A549 (cell line): ENCODE results near the gene EPB41L2. TPM values are rescaled to one million over a fixed set of nuclear protein-coding genes. Genes with fewer than 3 reads are reported as not detected.

Source experiments
- ATAC-seq, 2 experiments: fragments of 200-7000 bp in 1 of 2; fragments of >200 bp in 1 of 2; cut with Nextera tagmentation in 1 of 2; cut with Tn5 transposase in 1 of 2; 3 replicates each; pipeline versions ENCODE4 v1.8.0 to v1.9.1; 2018 to 2020; ENCODE audit warnings: mild to moderate bottlenecking in 1 of 2, moderate library complexity in 1 of 2
- CTCF ChIA-PET: fragments of 300-600 bp; sonication (Branson Sonifier 250); formaldehyde crosslinking; extraction: SDS; loops from one replicate; lab custom pipeline; 2021; ENCODE audit warnings: antibody characterized with exemption, inconsistent platforms; lab: Yijun Ruan, JAX
- POLR2A ChIA-PET: fragments of 350-600 bp; formaldehyde crosslinking; extraction: SDS; loops from one replicate; lab custom pipeline; 2021; ENCODE audit warnings: antibody characterized with exemption, inconsistent platforms; lab: Yijun Ruan, JAX
- DNase-seq, 2 experiments: peaks; one replicate each; pipeline versions ENCODE4 v3.0.0 to v3.0.0-alpha.2; 2011 to 2016; ENCODE audit warnings: low read depth in 1 of 2, low spot score in 1 of 2
- FAIRE-seq: peaks from 2 replicates; lab custom pipeline; 2011; peaks lifted over from hg19 to GRCh38; lab: Jason Lieb, UNC
- H3K27ac ChIP-seq, 2 experiments: fragments of >200 bp; sonication (Bioruptor Twin); formaldehyde crosslinking; 3 replicates each; pipeline ENCODE4 v1.5.1; 2016 to 2017
- H3K4me1 ChIP-seq: fragments of >200 bp; sonication (Bioruptor Twin); formaldehyde crosslinking; 3 replicates; pipeline ENCODE4 v1.6.1; 2016
- H3K4me2 ChIP-seq: fragments of >200 bp; sonication (Bioruptor Twin); formaldehyde crosslinking; 3 replicates; pipeline ENCODE4 v1.6.1; 2016
- H3K4me3 ChIP-seq: fragments of >200 bp; sonication (Bioruptor Twin); formaldehyde crosslinking; 3 replicates; pipeline ENCODE4 v1.5.1; 2016
- H3K9me3 ChIP-seq: fragments of >200 bp; sonication (Bioruptor Twin); formaldehyde crosslinking; 3 replicates; pipeline ENCODE4 v1.6.1; 2016
- BHLHE40 ChIP-seq: IDR thresholded peaks from 2 replicates; pipeline ENCODE4 v1.6.1; 2012; ENCODE audit warnings: low read depth, low read length, inconsistent platforms
- CBX2 ChIP-seq: fragments of 200-600 bp; sonication (generic); IDR thresholded peaks from 2 replicates; pipeline ENCODE4 v1.6.1; 2016; ENCODE audit warnings: low read depth, mild to moderate bottlenecking, borderline replicate concordance
- CEBPB ChIP-seq, 2 experiments: fragments of >200 bp in 1 of 2; sonication (Bioruptor Twin) in 1 of 2; formaldehyde crosslinking in 1 of 2; IDR thresholded peaks; 2 replicates each; pipeline ENCODE4 v1.6.1; 2012 to 2016
- CTCF ChIP-seq: fragments of >200 bp; sonication (Bioruptor Twin); formaldehyde crosslinking; IDR thresholded peaks from 3 replicates; pipeline ENCODE4 v1.5.1; 2016
- ESRRA ChIP-seq: fragments of 150-350 bp; IDR thresholded peaks from 2 replicates; pipeline ENCODE4 v1.6.1; 2014; ENCODE audit warnings: mild to moderate bottlenecking, low read length, borderline replicate concordance
- FOSB ChIP-seq: fragments of 250-450 bp; sonication (Bioruptor Pico); IDR thresholded peaks from 2 replicates; pipeline ENCODE4 v1.5.0; 2020; ENCODE audit warnings: mild to moderate bottlenecking, moderate library complexity
- GATA3 ChIP-seq: IDR thresholded peaks from 2 replicates; pipeline ENCODE4 v1.6.1; 2012; ENCODE audit warnings: borderline replicate concordance
- HOXA7 ChIP-seq: fragments of 250-450 bp; sonication (Bioruptor Pico); IDR thresholded peaks from 2 replicates; pipeline ENCODE4 v1.5.0; 2020; ENCODE audit warnings: mild to moderate bottlenecking, moderate library complexity
- JUN ChIP-seq, 2 experiments: fragments of >200 bp; sonication (Bioruptor Twin); formaldehyde crosslinking; IDR thresholded peaks; 2 replicates in 1 of 2; 3 replicates in 1 of 2; pipeline ENCODE4 v1.6.1; 2016 to 2017
- KDM5A ChIP-seq: fragments of 200-600 bp; sonication (generic); IDR thresholded peaks from 2 replicates; pipeline ENCODE4 v1.6.1; 2016; ENCODE audit warnings: antibody characterized with exemption, mild to moderate bottlenecking
- MAZ ChIP-seq: fragments of 150-350 bp; IDR thresholded peaks from 2 replicates; pipeline ENCODE4 v1.6.1; 2014; ENCODE audit warnings: antibody characterized with exemption, low read depth, low read length, borderline replicate concordance
- PHF8 ChIP-seq: fragments of 200-600 bp; sonication (generic); IDR thresholded peaks from 2 replicates; pipeline ENCODE4 v1.6.1; 2016; ENCODE audit warnings: low read depth, mild to moderate bottlenecking, antibody characterized with exemption, moderate library complexity, borderline replicate concordance
- RNF2 ChIP-seq: fragments of 200-600 bp; sonication (generic); IDR thresholded peaks from 2 replicates; pipeline ENCODE4 v1.6.1; 2016; ENCODE audit warnings: low read depth, mild to moderate bottlenecking, antibody characterized with exemption, moderate library complexity, borderline replicate concordance
- SMC3 ChIP-seq: fragments of >200 bp; sonication (Bioruptor Twin); formaldehyde crosslinking; IDR thresholded peaks from 3 replicates; pipeline ENCODE4 v1.6.1; 2018; ENCODE audit warnings: inconsistent platforms
- SREBF2 ChIP-seq: fragments of 450-650 bp; IDR thresholded peaks from 2 replicates; pipeline ENCODE4 v1.6.1; 2014; ENCODE audit warnings: mild to moderate bottlenecking, moderate library complexity
- TFCP2L1 ChIP-seq: fragments of 250-450 bp; sonication (Bioruptor Pico); IDR thresholded peaks from 2 replicates; pipeline ENCODE4 v1.5.0; 2021; ENCODE audit warnings: mild to moderate bottlenecking
- WGBS: methylation state at CpG from one replicate; pipeline ENCODE4 v1.1.6; 2017; ENCODE audit errors: missing lambda C conversion rate; 5-methylcytosine and 5-hydroxymethylcytosine counted together
- polyA plus RNA-seq, 4 experiments: library from polyadenylated mRNA; depleted of rRNA in 3 of 4; stranded (reverse); fragments of >200 nt; fragmentation: RNase III in 1 of 4; extraction: RNeasy Plus Mini Kit Qiagen cat#74134 plus additional on column Dnase treatment in 1 of 4; gene quantifications; 2 replicates in 3 of 4; 3 replicates in 1 of 4; pipeline ENCODE4 v1.2.3, GENCODE V29; 2011 to 2017
- TF ChIP-seq, protein P1 (sequence below): fragments of 450-650 bp; IDR thresholded peaks from 2 replicates; pipeline ENCODE4 v1.6.1; 2014; ENCODE audit warnings: antibody characterized with exemption
- TF ChIP-seq, protein P2 (sequence below): fragments of 150-350 bp; IDR thresholded peaks from 2 replicates; pipeline ENCODE4 v1.6.1; 2014; ENCODE audit warnings: low read depth, mild to moderate bottlenecking, low read length
- TF ChIP-seq, protein P3 (sequence below): fragments of >200 bp; sonication (Bioruptor Twin); formaldehyde crosslinking; IDR thresholded peaks from 3 replicates; pipeline ENCODE4 v1.6.1; 2016

EPB41L2 gene
- polyA plus RNA-seq, 2 of the 4 experiments (the other 2 are of a cell fraction), result 42.9 to 50.3 TPM

GRCh38 chr6:130852844-130853554 lies 210.0 kb downstream of the EPB41L2 start:
- FAIRE-seq (no peak), DNase-seq (no peak), ATAC-seq (no peak)
- Histone ChIP-seq H3K4me3 (no peak overlapping the region), H3K4me2 (0 out of 3 replicates have a peak overlapping the region, but pooled peaks have one; percentile 14), H3K4me1 (peaks cover 8% of the 10 kb centered on the region), H3K27ac (no peak overlapping the region), H3K9me3 (no peaks in the 10 kb centered on the region)
- 69% methylated on average over 7 of the region's 7 CpGs for WGBS
- ChIA-PET POLR2A (no interaction called here), CTCF (no interaction called here)
- TF ChIP-seq, protein P1, sequence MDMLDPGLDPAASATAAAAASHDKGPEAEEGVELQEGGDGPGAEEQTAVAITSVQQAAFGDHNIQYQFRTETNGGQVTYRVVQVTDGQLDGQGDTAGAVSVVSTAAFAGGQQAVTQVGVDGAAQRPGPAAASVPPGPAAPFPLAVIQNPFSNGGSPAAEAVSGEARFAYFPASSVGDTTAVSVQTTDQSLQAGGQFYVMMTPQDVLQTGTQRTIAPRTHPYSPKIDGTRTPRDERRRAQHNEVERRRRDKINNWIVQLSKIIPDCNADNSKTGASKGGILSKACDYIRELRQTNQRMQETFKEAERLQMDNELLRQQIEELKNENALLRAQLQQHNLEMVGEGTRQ, result no peak
- TF ChIP-seq CEBPB (IDR thresholded peaks at IDR 0.05), result no peak
- no peak for TF ChIP-seq FOSB
- no peak for TF ChIP-seq SMC3
- no peak for TF ChIP-seq BHLHE40
- TF ChIP-seq, protein P2, sequence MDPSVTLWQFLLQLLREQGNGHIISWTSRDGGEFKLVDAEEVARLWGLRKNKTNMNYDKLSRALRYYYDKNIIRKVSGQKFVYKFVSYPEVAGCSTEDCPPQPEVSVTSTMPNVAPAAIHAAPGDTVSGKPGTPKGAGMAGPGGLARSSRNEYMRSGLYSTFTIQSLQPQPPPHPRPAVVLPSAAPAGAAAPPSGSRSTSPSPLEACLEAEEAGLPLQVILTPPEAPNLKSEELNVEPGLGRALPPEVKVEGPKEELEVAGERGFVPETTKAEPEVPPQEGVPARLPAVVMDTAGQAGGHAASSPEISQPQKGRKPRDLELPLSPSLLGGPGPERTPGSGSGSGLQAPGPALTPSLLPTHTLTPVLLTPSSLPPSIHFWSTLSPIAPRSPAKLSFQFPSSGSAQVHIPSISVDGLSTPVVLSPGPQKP, result no peak
- no peak for TF ChIP-seq CBX2
- TF ChIP-seq ESRRA, result no peak
- no peak for TF ChIP-seq CTCF
- TF ChIP-seq RNF2, result no peak
- no peak for TF ChIP-seq GATA3
- no peak for TF ChIP-seq KDM5A
- TF ChIP-seq, protein P3, sequence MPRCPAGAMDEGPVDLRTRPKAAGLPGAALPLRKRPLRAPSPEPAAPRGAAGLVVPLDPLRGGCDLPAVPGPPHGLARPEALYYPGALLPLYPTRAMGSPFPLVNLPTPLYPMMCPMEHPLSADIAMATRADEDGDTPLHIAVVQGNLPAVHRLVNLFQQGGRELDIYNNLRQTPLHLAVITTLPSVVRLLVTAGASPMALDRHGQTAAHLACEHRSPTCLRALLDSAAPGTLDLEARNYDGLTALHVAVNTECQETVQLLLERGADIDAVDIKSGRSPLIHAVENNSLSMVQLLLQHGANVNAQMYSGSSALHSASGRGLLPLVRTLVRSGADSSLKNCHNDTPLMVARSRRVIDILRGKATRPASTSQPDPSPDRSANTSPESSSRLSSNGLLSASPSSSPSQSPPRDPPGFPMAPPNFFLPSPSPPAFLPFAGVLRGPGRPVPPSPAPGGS, result no peak
- no peak for TF ChIP-seq SREBF2
- TF ChIP-seq TFCP2L1 (CRISPR knock-in tag), result no peak
- no peak for TF ChIP-seq JUN (IDR thresholded peaks at IDR 0.05)

DNA sequence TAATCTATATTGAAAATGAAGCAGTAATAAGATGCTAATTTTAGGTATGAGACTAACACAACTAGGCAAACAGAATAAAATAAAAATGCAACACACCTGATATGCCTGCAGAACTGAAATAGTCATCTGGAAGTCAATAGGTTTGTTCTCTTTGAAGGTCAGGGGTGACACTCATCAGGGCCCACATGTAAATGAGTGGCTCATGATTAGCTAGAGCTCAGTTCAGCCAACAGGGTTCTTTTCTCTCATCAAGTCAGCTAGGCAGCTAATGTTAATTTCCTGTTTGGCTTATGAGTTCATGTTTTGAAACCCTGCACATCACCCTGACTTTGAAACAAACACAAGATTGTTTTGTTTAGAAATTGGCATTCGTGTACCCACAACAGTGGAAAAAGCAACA lies 212.0 kb downstream of the EPB41L2 start:
- ChIA-PET CTCF (no interaction called here), POLR2A (no interaction called here)
- ATAC-seq (no peak), FAIRE-seq (no peak), DNase-seq (no peak)
- Histone ChIP-seq H3K9me3 (no peaks in the 10 kb centered on the region), H3K4me2 (no peak overlapping the region), H3K27ac (no peak overlapping the region), H3K4me1 (peaks cover 8% of the 10 kb centered on the region), H3K4me3 (no peak overlapping the region)
- WGBS, result 88% methylated on average over 1 of the region's 1 CpG
- TF ChIP-seq ESRRA (no peak), MAZ (no peak), TFCP2L1 (CRISPR knock-in tag) (no peak), HOXA7 (CRISPR knock-in tag) (no peak), PHF8 (no peak)
